ENCODE results near the gene SURF1. TPM values are rescaled to one million over a fixed set of nuclear protein-coding genes. Genes with fewer than 3 reads are reported as not detected.
"Not testable (repeated sequence)": the region's sequence is repeated elsewhere in the genome, so short reads cannot be mapped to it uniquely, and the experiment has no call there.

The SURF1 gene
- total RNA-seq, 3 donors from 2014 or later, result 24.1 to 37.1 (median 30.6) TPM

- H3K4me3 Mint-ChIP-seq, result no peak overlapping the region
- no peaks in the 10 kb centered on the region for H3K4me1 Mint-ChIP-seq (ENCODE audit: low read depth)
- H3K36me3 Mint-ChIP-seq (ENCODE audit: insufficient read depth), result peaks cover 2% of the 10 kb centered on the region
- no peak for DNase-seq
- no peak for ATAC-seq
- peaks cover 4% of the 10 kb centered on the region for H3K27me3 Mint-ChIP-seq (ENCODE audit: low read depth)
- no peaks in the 10 kb centered on the region for H3K9me3 Mint-ChIP-seq
These were observed 33.6 kb downstream of the SURF1 start for GRCh38 chr9:133322701-133323100.

- Mint-ChIP-seq H3K4me1 (ENCODE audit: low read depth) (no peaks in the 10 kb centered on the region), H3K36me3 (ENCODE audit: insufficient read depth) (no peaks in the 10 kb centered on the region), H3K4me3 (no peak overlapping the region), H3K27me3 (ENCODE audit: low read depth) (peaks cover 4% of the 10 kb centered on the region), H3K9me3 (no peaks in the 10 kb centered on the region)
- ATAC-seq (no peak), DNase-seq (no peak)
These were observed 34.8 kb downstream of the SURF1 start for GRCh38 chr9:133321411-133321935.

GRCh38 chr9:133320421-133320881 lies 35.8 kb downstream of the SURF1 start:
- no peak for ATAC-seq
- Mint-ChIP-seq H3K27me3 (ENCODE audit: low read depth) (peaks cover 5% of the 10 kb centered on the region), H3K4me3 (no peak overlapping the region), H3K9me3 (no peaks in the 10 kb centered on the region), H3K4me1 (ENCODE audit: low read depth) (no peaks in the 10 kb centered on the region), H3K36me3 (ENCODE audit: insufficient read depth) (no peaks in the 10 kb centered on the region)
- DNase-seq, result no peak

GRCh38 chr9:133317551-133317950 lies 38.7 kb downstream of the SURF1 start:
- not testable (repeated sequence) for DNase-seq, H3K4me3 Mint-ChIP-seq, ATAC-seq

GRCh38 chr9:133315997-133316396 lies 40.3 kb downstream of the SURF1 start:
- no peaks in the 10 kb centered on the region for H3K36me3 Mint-ChIP-seq (ENCODE audit: insufficient read depth)
- H3K4me1 Mint-ChIP-seq (ENCODE audit: low read depth), result no peaks in the 10 kb centered on the region
- ATAC-seq, result no peak
- no peak for DNase-seq
- no peak overlapping the region for H3K4me3 Mint-ChIP-seq
- H3K9me3 Mint-ChIP-seq, result no peaks in the 10 kb centered on the region
- peaks cover 5% of the 10 kb centered on the region for H3K27me3 Mint-ChIP-seq (ENCODE audit: low read depth)

More at GRCh38 chr9:133317551-133317950, 38.7 kb downstream of the SURF1 start:
- H3K9me3 Mint-ChIP-seq; H3K36me3 Mint-ChIP-seq (ENCODE audit: insufficient read depth); H3K4me1 Mint-ChIP-seq (ENCODE audit: low read depth); H3K27me3 Mint-ChIP-seq (ENCODE audit: low read depth): not testable (repeated sequence)

GRCh38 chr9:133309608-133310007 lies 46.7 kb downstream of the SURF1 start:
- no peaks in the 10 kb centered on the region for H3K4me1 Mint-ChIP-seq (ENCODE audit: low read depth)
- no peaks in the 10 kb centered on the region for H3K36me3 Mint-ChIP-seq (ENCODE audit: insufficient read depth)
- no peak for DNase-seq
- no peaks in the 10 kb centered on the region for H3K9me3 Mint-ChIP-seq
- H3K4me3 Mint-ChIP-seq, result no peak overlapping the region
- ATAC-seq, result no peak
- peaks cover 19% of the 10 kb centered on the region for H3K27me3 Mint-ChIP-seq (ENCODE audit: low read depth)

GRCh38 chr9:133307301-133307700 lies 49.0 kb downstream of the SURF1 start:
- no peaks in the 10 kb centered on the region for H3K36me3 Mint-ChIP-seq (ENCODE audit: insufficient read depth)
- no peaks in the 10 kb centered on the region for H3K4me1 Mint-ChIP-seq (ENCODE audit: low read depth)
- no peaks in the 10 kb centered on the region for H3K9me3 Mint-ChIP-seq
- no peak overlapping the region for H3K4me3 Mint-ChIP-seq
- ATAC-seq (no peak), DNase-seq (no peak)
- H3K27me3 Mint-ChIP-seq (ENCODE audit: low read depth), result peaks cover 19% of the 10 kb centered on the region

GRCh38 chr9:133306242-133307204 lies 49.8 kb downstream of the SURF1 start:
- Mint-ChIP-seq H3K4me1 (ENCODE audit: low read depth) (no peaks in the 10 kb centered on the region), H3K9me3 (no peaks in the 10 kb centered on the region), H3K27me3 (ENCODE audit: low read depth) (peaks cover 19% of the 10 kb centered on the region), H3K36me3 (ENCODE audit: insufficient read depth) (no peaks in the 10 kb centered on the region), H3K4me3 (no peak overlapping the region)
- DNase-seq (no peak), ATAC-seq (no peak)

GRCh38 chr9:133305731-133306130 lies 50.6 kb downstream of the SURF1 start:
- no peak for DNase-seq
- no peaks in the 10 kb centered on the region for H3K36me3 Mint-ChIP-seq (ENCODE audit: insufficient read depth)
- no peaks in the 10 kb centered on the region for H3K9me3 Mint-ChIP-seq
- peaks cover 19% of the 10 kb centered on the region for H3K27me3 Mint-ChIP-seq (ENCODE audit: low read depth)
- H3K4me1 Mint-ChIP-seq (ENCODE audit: low read depth), result no peaks in the 10 kb centered on the region
- no peak overlapping the region for H3K4me3 Mint-ChIP-seq
- no peak for ATAC-seq

- DNase-seq (no peak), ATAC-seq (no peak)
- no peaks in the 10 kb centered on the region for H3K36me3 Mint-ChIP-seq (ENCODE audit: insufficient read depth)
- H3K9me3 Mint-ChIP-seq, result no peaks in the 10 kb centered on the region
- H3K4me3 Mint-ChIP-seq, result no peak overlapping the region
- peaks cover 15% of the 10 kb centered on the region for H3K27me3 Mint-ChIP-seq (ENCODE audit: low read depth)
- no peaks in the 10 kb centered on the region for H3K4me1 Mint-ChIP-seq (ENCODE audit: low read depth)
These were observed 51.6 kb downstream of the SURF1 start for GRCh38 chr9:133304477-133305377.

- ATAC-seq, result no peak
- H3K4me1 Mint-ChIP-seq (ENCODE audit: low read depth), result no peaks in the 10 kb centered on the region
- no peaks in the 10 kb centered on the region for H3K9me3 Mint-ChIP-seq
- H3K27me3 Mint-ChIP-seq (ENCODE audit: low read depth), result peaks cover 9% of the 10 kb centered on the region
- H3K4me3 Mint-ChIP-seq, result no peak overlapping the region
- no peak for DNase-seq
- H3K36me3 Mint-ChIP-seq (ENCODE audit: insufficient read depth), result no peaks in the 10 kb centered on the region
These were observed 52.2 kb downstream of the SURF1 start for GRCh38 chr9:133304158-133304470.

- H3K27me3 Mint-ChIP-seq (ENCODE audit: low read depth), result peaks cover 6% of the 10 kb centered on the region
- H3K4me3 Mint-ChIP-seq, result no peak overlapping the region
- H3K9me3 Mint-ChIP-seq, result no peaks in the 10 kb centered on the region
- no peaks in the 10 kb centered on the region for H3K36me3 Mint-ChIP-seq (ENCODE audit: insufficient read depth)
- DNase-seq, result no peak
- H3K4me1 Mint-ChIP-seq (ENCODE audit: low read depth), result no peaks in the 10 kb centered on the region
- ATAC-seq, result no peak
These were observed 52.8 kb downstream of the SURF1 start for GRCh38 chr9:133303266-133304157.

Measured in activated T-cell treated with anti-CD3 and anti-CD28 coated beads, Interleukin-2, amount 50 U/mL, for 4 hours (primary cell).